HG03571 (cell line): ENCODE measurements around the gene SNCA.

Experiments
- ATAC-seq: cut with Tn5 transposase; IDR thresholded peaks from one replicate; pipeline ENCODE4 v1.9.1; 2021; ENCODE audit not compliant: unreplicated experiment

The SNCA gene

GRCh38 chr4:89820010-89820409 is 17.0 kb downstream of the SNCA start:
- ATAC-seq: no peak

GRCh38 chr4:89814362-89814761 is 22.6 kb downstream of the SNCA start:
- ATAC-seq: no peak

- ATAC-seq: no peak
These were observed 23.8 kb downstream of the SNCA start for GRCh38 chr4:89813197-89813596.

- ATAC-seq: no peak
These were observed 29.4 kb downstream of the SNCA start for GRCh38 chr4:89807441-89808140.

GRCh38 chr4:89805297-89805696 is 31.7 kb downstream of the SNCA start:
- ATAC-seq: no peak

- no peak for ATAC-seq
These were observed 33.0 kb downstream of the SNCA start for GRCh38 chr4:89803915-89804314.

- ATAC-seq: no peak
These were observed 33.9 kb downstream of the SNCA start for GRCh38 chr4:89803036-89803435.

- no peak for ATAC-seq
These were observed 36.3 kb downstream of the SNCA start for GRCh38 chr4:89800527-89801103.

- no peak for ATAC-seq
These were observed 36.9 kb downstream of the SNCA start for GRCh38 chr4:89800012-89800516.

GRCh38 chr4:89799071-89799470 is 37.9 kb downstream of the SNCA start:
- no peak for ATAC-seq

- no peak for ATAC-seq
These were observed 39.8 kb downstream of the SNCA start for GRCh38 chr4:89797117-89797516.

- no peak for ATAC-seq
These were observed 48.5 kb downstream of the SNCA start for GRCh38 chr4:89788206-89789072.

GRCh38 chr4:89784686-89785231 is 52.2 kb downstream of the SNCA start:
- no peak for ATAC-seq

- no peak for ATAC-seq
These were observed 55.6 kb downstream of the SNCA start for GRCh38 chr4:89781321-89781720.

GRCh38 chr4:89773805-89774204 is 63.2 kb downstream of the SNCA start:
- ATAC-seq: no peak

GRCh38 chr4:89769856-89770255 is 67.1 kb downstream of the SNCA start:
- no peak for ATAC-seq

GRCh38 chr4:89767924-89768323 is 69.0 kb downstream of the SNCA start:
- no peak for ATAC-seq

- ATAC-seq: no peak
These were observed 71.0 kb downstream of the SNCA start for GRCh38 chr4:89765966-89766365.

- no peak for ATAC-seq
These were observed 71.4 kb downstream of the SNCA start for GRCh38 chr4:89765528-89765927.

GRCh38 chr4:89762311-89762710 is 74.7 kb downstream of the SNCA start:
- ATAC-seq: no peak

- ATAC-seq: no peak
These were observed 77.5 kb downstream of the SNCA start for GRCh38 chr4:89759426-89759825.
